Upper lobe of right lung (tissue), 1 donor: ENCODE measurements around the gene NCKAP5. TPM values are rescaled to one million over a fixed set of nuclear protein-coding genes. Genes with fewer than 3 reads are reported as not detected.

Experiments
- ATAC-seq: fragments of 200-7000 bp; cut with Tn5 transposase; one replicate; pipeline ENCODE4 v1.9.1; 2020; ENCODE audit warnings: mild to moderate bottlenecking, moderate library complexity
- DNase-seq: peaks from one replicate; pipeline ENCODE4 v3.0.0-alpha.2; 2020
- H3K27ac ChIP-seq: fragments of 200-600 bp; one replicate; pipeline ENCODE4 v1.8.0; 2022
- H3K27me3 ChIP-seq: fragments of 200-600 bp; one replicate; pipeline ENCODE4 v1.8.0; 2022; ENCODE audit warnings: mild to moderate bottlenecking
- H3K36me3 ChIP-seq: fragments of 200-600 bp; one replicate; pipeline ENCODE4 v1.8.0; 2022
- H3K4me1 ChIP-seq: fragments of 200-600 bp; one replicate; pipeline ENCODE4 v1.8.0; 2022
- H3K4me3 ChIP-seq: fragments of 200-600 bp; one replicate; pipeline ENCODE4 v1.8.0; 2022; ENCODE audit warnings: mild to moderate bottlenecking
- H3K9me3 ChIP-seq: fragments of 200-600 bp; one replicate; pipeline ENCODE4 v1.8.0; 2022
- intact Hi-C: fragments of 100-400 bp; cut with DNase I; formaldehyde crosslinking; loops from one replicate; pipeline ENCODE4 v1.11.0; 2022
- total RNA-seq: library from RNA; stranded (reverse); fragmentation: NEBNext Ultra II Directional; extraction: Animal tissue kit (Norgen Biotek cat#: 25700); gene quantifications from one replicate; pipeline ENCODE4 v1.2.1, GENCODE V29; 2021
- TF ChIP-seq, protein P1 (sequence below): fragments of 200-600 bp; IDR thresholded peaks from one replicate; pipeline ENCODE4 v1.8.0; 2022; ENCODE audit warnings: antibody characterized with exemption
- donor health status: DM: no; HTN: yes; CAD: no; lungs with severe emphysema.

NCKAP5 gene
- total RNA-seq, 1 donor from 2014 or later, result 40.8 TPM

DNA sequence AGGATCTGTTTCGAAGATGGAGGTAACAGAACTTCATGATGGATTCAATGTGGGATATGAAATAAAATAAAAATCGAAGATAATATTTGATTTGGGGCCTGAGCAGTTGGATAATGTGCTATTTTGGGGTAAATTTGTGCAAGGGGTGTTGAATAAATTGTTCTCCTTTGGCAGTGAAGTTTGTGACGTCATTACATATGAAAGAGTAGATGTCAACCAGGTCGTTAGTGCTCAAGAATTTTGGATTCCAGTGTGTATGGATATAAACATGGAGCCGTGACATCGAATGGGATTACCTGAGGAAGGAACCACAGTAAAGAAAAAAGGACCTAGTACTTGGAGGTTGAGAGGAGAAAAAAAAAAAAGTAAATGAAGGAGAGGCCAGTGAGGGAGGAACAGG lies 253.0 kb downstream of the NCKAP5 start:
- Histone ChIP-seq H3K27ac (no peak overlapping the region), H3K4me3 (no peak overlapping the region), H3K4me1 (no peaks in the 10 kb centered on the region), H3K36me3 (no peaks in the 10 kb centered on the region), H3K27me3 (no peaks in the 10 kb centered on the region), H3K9me3 (no peaks in the 10 kb centered on the region)
- intact Hi-C loops, result no loop called here
- DNase-seq, result no peak
- ATAC-seq, result no peak
- TF ChIP-seq, protein P1, sequence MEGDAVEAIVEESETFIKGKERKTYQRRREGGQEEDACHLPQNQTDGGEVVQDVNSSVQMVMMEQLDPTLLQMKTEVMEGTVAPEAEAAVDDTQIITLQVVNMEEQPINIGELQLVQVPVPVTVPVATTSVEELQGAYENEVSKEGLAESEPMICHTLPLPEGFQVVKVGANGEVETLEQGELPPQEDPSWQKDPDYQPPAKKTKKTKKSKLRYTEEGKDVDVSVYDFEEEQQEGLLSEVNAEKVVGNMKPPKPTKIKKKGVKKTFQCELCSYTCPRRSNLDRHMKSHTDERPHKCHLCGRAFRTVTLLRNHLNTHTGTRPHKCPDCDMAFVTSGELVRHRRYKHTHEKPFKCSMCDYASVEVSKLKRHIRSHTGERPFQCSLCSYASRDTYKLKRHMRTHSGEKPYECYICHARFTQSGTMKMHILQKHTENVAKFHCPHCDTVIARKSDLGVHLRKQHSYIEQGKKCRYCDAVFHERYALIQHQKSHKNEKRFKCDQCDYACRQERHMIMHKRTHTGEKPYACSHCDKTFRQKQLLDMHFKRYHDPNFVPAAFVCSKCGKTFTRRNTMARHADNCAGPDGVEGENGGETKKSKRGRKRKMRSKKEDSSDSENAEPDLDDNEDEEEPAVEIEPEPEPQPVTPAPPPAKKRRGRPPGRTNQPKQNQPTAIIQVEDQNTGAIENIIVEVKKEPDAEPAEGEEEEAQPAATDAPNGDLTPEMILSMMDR, result no peak

DNA sequence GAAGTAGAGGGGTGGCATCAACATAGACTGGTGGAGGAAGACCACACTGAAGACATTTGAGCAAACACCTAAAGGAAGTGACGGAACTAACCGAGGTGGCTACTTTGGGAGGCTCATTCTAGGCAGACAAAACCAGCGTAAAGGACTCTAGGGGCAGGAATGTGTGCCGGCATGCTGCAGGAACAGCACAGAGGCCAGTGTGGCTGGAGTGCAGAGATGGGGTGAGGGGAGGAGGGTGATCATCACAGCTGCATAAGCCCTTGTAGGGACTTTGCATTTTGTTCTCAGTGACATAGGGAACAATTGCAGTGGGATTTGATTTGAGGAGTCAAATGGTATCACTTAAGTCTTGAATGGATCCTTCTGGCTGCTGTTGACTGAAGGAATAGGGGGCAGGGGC lies 253.5 kb downstream of the NCKAP5 start:
- no peaks in the 10 kb centered on the region for H3K4me1 ChIP-seq
- intact Hi-C loops, result no loop called here
- TF ChIP-seq, protein P1, result no peak
- DNase-seq (no peak), ATAC-seq (no peak)
- H3K36me3 ChIP-seq, result no peaks in the 10 kb centered on the region
- no peak overlapping the region for H3K4me3 ChIP-seq
- no peaks in the 10 kb centered on the region for H3K27me3 ChIP-seq
- H3K9me3 ChIP-seq, result no peaks in the 10 kb centered on the region
- no peak overlapping the region for H3K27ac ChIP-seq

DNA sequence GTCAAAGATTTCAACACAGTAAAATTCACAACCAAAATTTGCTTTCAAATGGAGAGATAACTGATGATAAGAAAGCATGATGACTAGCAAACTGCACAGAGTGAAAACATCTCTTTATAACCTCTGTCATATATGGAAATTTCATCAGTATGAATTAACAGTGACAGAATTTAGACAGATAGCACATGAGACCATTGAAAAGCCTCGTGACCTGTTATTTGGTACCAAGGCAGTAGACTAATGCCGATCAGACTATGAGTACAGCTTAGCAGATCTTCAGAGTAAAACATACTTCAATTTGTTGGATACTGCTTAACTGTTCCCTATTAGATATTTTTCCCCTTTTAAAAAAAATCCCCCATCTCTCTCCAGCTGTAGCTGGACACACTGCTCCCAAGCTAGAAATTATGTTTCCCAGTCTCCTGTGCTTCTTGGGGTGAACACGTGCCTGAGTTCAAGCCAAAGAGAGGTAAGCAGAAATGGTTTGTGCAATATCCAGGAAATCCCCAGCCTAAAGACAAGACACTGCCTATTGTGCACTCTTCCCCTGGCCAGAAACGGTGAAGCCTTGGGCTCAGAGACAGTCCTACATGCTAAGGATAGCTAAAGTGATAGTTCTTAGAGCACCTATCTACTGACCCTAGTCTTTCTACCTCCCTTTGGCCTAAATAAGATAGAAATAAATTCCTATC lies 256.1 kb downstream of the NCKAP5 start:
- no peaks in the 10 kb centered on the region for H3K4me1 ChIP-seq
- TF ChIP-seq, protein P1, result no peak
- H3K36me3 ChIP-seq, result no peaks in the 10 kb centered on the region
- no peak for DNase-seq
- no peaks in the 10 kb centered on the region for H3K9me3 ChIP-seq
- ATAC-seq, result no peak
- H3K27me3 ChIP-seq, result no peaks in the 10 kb centered on the region
- no peak overlapping the region for H3K4me3 ChIP-seq
- no peak overlapping the region for H3K27ac ChIP-seq
- intact Hi-C loops, result no loop called here

DNA sequence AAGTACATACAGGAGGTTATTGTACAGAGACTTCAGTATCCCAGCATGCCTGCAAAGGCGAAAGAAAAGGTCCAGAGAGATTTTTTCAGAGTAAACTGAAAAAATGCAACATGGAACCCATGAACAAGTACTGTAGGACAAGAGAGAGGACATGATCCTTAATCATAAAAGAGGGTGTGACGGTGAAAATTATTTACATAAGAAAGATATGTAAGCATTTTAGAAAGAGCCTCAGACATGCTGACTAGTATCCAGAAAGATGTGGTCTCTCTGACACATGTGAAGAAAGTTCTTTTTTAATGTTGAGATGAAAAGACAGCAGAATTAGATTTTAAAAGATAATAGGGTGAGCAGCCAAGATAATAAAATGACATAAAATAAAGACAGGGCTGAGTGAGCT lies 262.0 kb downstream of the NCKAP5 start:
- Histone ChIP-seq H3K27ac (no peak overlapping the region), H3K27me3 (no peaks in the 10 kb centered on the region), H3K4me3 (no peak overlapping the region), H3K4me1 (no peaks in the 10 kb centered on the region), H3K36me3 (no peaks in the 10 kb centered on the region), H3K9me3 (no peaks in the 10 kb centered on the region)
- DNase-seq (no peak), ATAC-seq (no peak)
- TF ChIP-seq, protein P1, result no peak
- intact Hi-C loops, result no loop called here

DNA sequence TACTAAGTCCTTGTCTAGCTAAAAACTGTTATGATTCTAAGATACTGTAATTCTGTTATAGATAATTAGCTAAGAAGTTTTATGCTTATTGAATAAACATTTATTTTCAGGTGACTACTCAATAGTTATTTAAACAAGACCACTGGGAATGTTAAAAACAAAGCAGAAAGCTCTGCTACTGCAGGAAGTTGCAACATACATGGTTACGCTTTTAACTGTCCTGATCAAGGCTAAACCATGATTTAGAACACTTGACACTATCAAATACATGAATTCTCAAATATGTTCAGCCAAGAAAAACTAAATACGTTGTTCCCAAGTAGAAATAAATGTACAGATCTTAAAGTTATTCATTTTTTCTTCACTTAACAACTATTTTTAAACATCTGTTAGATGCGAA lies 263.9 kb downstream of the NCKAP5 start:
- Histone ChIP-seq H3K4me1 (no peaks in the 10 kb centered on the region), H3K9me3 (no peaks in the 10 kb centered on the region), H3K27me3 (no peaks in the 10 kb centered on the region), H3K27ac (no peak overlapping the region), H3K4me3 (no peak overlapping the region), H3K36me3 (no peaks in the 10 kb centered on the region)
- ATAC-seq (no peak), DNase-seq (no peak)
- intact Hi-C loops, result no loop called here
- TF ChIP-seq, protein P1, result no peak

DNA sequence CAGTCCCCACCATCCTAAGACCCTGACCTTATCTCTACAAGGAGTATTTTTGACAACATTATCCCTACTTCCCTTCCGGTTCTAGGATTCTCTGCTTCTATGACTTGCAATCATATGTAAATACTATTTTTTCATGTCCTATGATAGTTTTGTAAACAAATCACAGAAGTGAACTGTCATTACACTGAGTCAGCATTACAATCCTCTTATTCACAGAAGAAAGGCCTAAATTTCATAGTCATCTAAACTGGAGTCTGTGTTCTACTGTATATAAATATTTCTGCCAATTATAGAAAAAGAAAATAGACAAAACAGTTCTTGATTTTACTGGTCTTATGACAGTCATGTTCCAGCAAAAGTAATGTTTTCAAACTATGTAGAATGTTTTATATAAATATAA lies 265.1 kb downstream of the NCKAP5 start:
- ATAC-seq (no peak), DNase-seq (no peak)
- no peak overlapping the region for H3K4me3 ChIP-seq
- no peak overlapping the region for H3K27ac ChIP-seq
- TF ChIP-seq, protein P1, result no peak
- intact Hi-C loops, result no loop called here
- no peaks in the 10 kb centered on the region for H3K27me3 ChIP-seq
- no peaks in the 10 kb centered on the region for H3K9me3 ChIP-seq
- no peaks in the 10 kb centered on the region for H3K36me3 ChIP-seq
- no peaks in the 10 kb centered on the region for H3K4me1 ChIP-seq
